ENCODE data around the gene CCNQ.

DNA sequence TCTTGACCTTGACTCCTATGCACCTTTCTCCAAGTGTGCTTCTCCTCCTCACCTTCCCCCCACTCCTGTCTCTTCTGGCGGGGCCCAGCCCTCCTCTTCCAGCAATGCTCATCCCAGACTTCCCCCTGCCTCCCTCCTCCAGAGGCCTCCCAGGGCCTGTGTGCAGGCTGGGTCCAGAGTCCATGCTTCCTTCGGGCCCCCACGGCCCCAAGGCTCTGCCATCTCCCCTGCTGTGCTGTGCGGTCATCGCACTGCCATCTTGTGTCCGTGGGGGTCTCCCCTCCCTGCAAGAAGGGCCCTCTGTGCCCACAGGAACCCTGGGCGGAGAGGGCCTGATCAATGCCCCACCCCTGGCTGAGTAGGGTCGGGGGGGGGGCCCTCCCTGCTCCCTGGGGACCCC lies 54.2 kb downstream of the CCNQ start:
- no peak for TF ChIP-seq CTCF (conservative IDR thresholded peaks at IDR 0.05; ENCODE audit: low read length)
- TF ChIP-seq EZH2phosphoT487 (IDR thresholded peaks at IDR 0.05; ENCODE audit: borderline replicate concordance, low read depth, low read length) = no peak

Data from OCI-LY7 (cell line).